Measurements from ENCODE around the gene TUNAR. TPM values are rescaled to one million over a fixed set of nuclear protein-coding genes. Genes with fewer than 3 reads are reported as not detected.

Gene TUNAR
- total and polyA plus RNA-seq, 10 donors: 0.03 to 0.69 (median 0.35) TPM; not detected in 5

- 73 to 83% (median 82%) methylated on average over 3 of the region's 3 CpGs for WGBS, 5 donors
- Histone ChIP-seq H3K4me1 (no peaks in the 10 kb centered on the region), H3K36me3 (no peaks in the 10 kb centered on the region)
Observed at GRCh38 chr14:95897280-95897679, 20.6 kb downstream of the TUNAR start.

GRCh38 chr14:95901054-95901453 is 24.4 kb downstream of the TUNAR start:
- TF ChIP-seq POLR2A (IDR thresholded peaks at IDR 0.05): no peak
- no peak for TF ChIP-seq CTCF (IDR thresholded peaks at IDR 0.05 in 8 of 11, conservative IDR thresholded peaks at IDR 0.05 in 3 of 11)
- Histone ChIP-seq H3K27me3 (replicated peaks in 1 of 7) (peaks cover 0 to 38% (median 0%) of the 10 kb centered on the region in 7 donors), H3K9me3 (no peaks in the 10 kb centered on the region), H3K4me1 (no peaks in the 10 kb centered on the region), H3K36me3 (no peaks in the 10 kb centered on the region), H3K4me3 (no peak overlapping the region), H3K27ac (no peak overlapping the region)
- WGBS, 5 donors: 64 to 79% (median 75%) methylated on average over 6 of the region's 6 CpGs
- intact Hi-C loops (cut with DNase I; ENCODE audit: low total_unique reads): no loop called here
- no peak for DNase-seq

More at GRCh38 chr14:95897280-95897679, 20.6 kb downstream of the TUNAR start:
- H3K27me3 ChIP-seq (replicated peaks in 1 of 7): peaks cover 0 to 40% (median 0%) of the 10 kb centered on the region in 7 donors
- DNase-seq: no peak
- H3K9me3 ChIP-seq: no peaks in the 10 kb centered on the region
- TF ChIP-seq POLR2AphosphoS5 (IDR thresholded peaks at IDR 0.05): no peak
- no peak for TF ChIP-seq POLR2A (IDR thresholded peaks at IDR 0.05)
- no peak for TF ChIP-seq CTCF (IDR thresholded peaks at IDR 0.05 in 8 of 11, conservative IDR thresholded peaks at IDR 0.05 in 3 of 11)
- no peak overlapping the region for H3K4me3 ChIP-seq
- intact Hi-C loops (cut with DNase I; ENCODE audit: low total_unique reads): no loop called here
- no peak overlapping the region for H3K27ac ChIP-seq

- no peak for DNase-seq
- intact Hi-C loops (cut with DNase I; ENCODE audit: low total_unique reads): no loop called here
Observed at GRCh38 chr14:95902273-95902826, 25.7 kb downstream of the TUNAR start.

GRCh38 chr14:95903165-95903564 is 26.5 kb downstream of the TUNAR start:
- no peak for DNase-seq
- Histone ChIP-seq H3K27me3 (replicated peaks in 1 of 7) (peaks cover 0 to 34% (median 0%) of the 10 kb centered on the region in 7 donors), H3K4me1 (no peaks in the 10 kb centered on the region), H3K9me3 (no peaks in the 10 kb centered on the region), H3K36me3 (no peaks in the 10 kb centered on the region), H3K4me3 (no peak overlapping the region), H3K27ac (no peak overlapping the region)
- intact Hi-C loops (cut with DNase I; ENCODE audit: low total_unique reads): no loop called here
- TF ChIP-seq POLR2A (IDR thresholded peaks at IDR 0.05) (no peak), POLR2AphosphoS5 (IDR thresholded peaks at IDR 0.05) (no peak), CTCF (IDR thresholded peaks at IDR 0.05 in 8 of 11, conservative IDR thresholded peaks at IDR 0.05 in 3 of 11) (no peak)
- WGBS, 5 donors: 74 to 93% (median 86%) methylated on average over 5 of the region's 5 CpGs

More at GRCh38 chr14:95902273-95902826, 25.7 kb downstream of the TUNAR start:
- Histone ChIP-seq H3K4me1 (no peaks in the 10 kb centered on the region), H3K9me3 (no peaks in the 10 kb centered on the region), H3K4me3 (no peak overlapping the region), H3K27me3 (replicated peaks in 1 of 7) (peaks cover 0 to 37% (median 0%) of the 10 kb centered on the region in 7 donors), H3K27ac (no peak overlapping the region), H3K36me3 (no peaks in the 10 kb centered on the region)
- no peak for TF ChIP-seq POLR2AphosphoS5 (IDR thresholded peaks at IDR 0.05)
- WGBS, 5 donors: 73 to 84% (median 78%) methylated on average over 10 of the region's 10 CpGs

All from spleen (tissue), 11 donors.